HepG2 (cell line): ENCODE measurements around the gene TLCD3B. TPM values are rescaled to one million over a fixed set of nuclear protein-coding genes. Genes with fewer than 3 reads are reported as not detected.

Source experiments
- ARNT ChIP-seq: fragments of 450-650 bp; IDR thresholded peaks from 2 replicates; pipeline ENCODE4 v1.6.1; 2017
- CBFB ChIP-seq: sonication (generic); formaldehyde crosslinking; IDR thresholded peaks from 2 replicates; pipeline ENCODE4 v1.4.0; 2020; ENCODE audit warnings: missing genetic modification reagents
- GTF2F1 ChIP-seq: fragments of 150-350 bp; IDR thresholded peaks from 2 replicates; pipeline ENCODE4 v1.6.1; 2014; ENCODE audit warnings: low read length
- GZF1 ChIP-seq: sonication (generic); formaldehyde crosslinking; IDR thresholded peaks from 2 replicates; pipeline ENCODE4 v1.5.1; 2020; ENCODE audit warnings: mild to moderate bottlenecking, missing genetic modification reagents
- KAT7 ChIP-seq: IDR thresholded peaks from 2 replicates; pipeline ENCODE4 v1.6.1; 2018; ENCODE audit warnings: borderline replicate concordance, missing compliant biosample characterization
- SALL1 ChIP-seq: sonication (generic); formaldehyde crosslinking; IDR thresholded peaks from 2 replicates; pipeline ENCODE4 v1.8.0; 2022; ENCODE audit warnings: mild to moderate bottlenecking, missing genetic modification reagents
- SMC3 ChIP-seq: IDR thresholded peaks from 2 replicates; pipeline ENCODE4 v1.6.1; 2011; ENCODE audit warnings: low read length, improper control_type of control experiment
- ZKSCAN1 ChIP-seq: fragments of 150-350 bp; IDR thresholded peaks from 2 replicates; pipeline ENCODE4 v1.6.1; 2014; ENCODE audit warnings: low read length
- ZMYM4 ChIP-seq: sonication (generic); formaldehyde crosslinking; IDR thresholded peaks from 2 replicates; pipeline ENCODE4 v1.8.1; 2023; ENCODE audit warnings: mild to moderate bottlenecking, missing genetic modification reagents
- ZNF225 ChIP-seq: sonication (generic); formaldehyde crosslinking; IDR thresholded peaks from 2 replicates; pipeline ENCODE4 v1.4.0; 2020; ENCODE audit warnings: mild to moderate bottlenecking, missing genetic modification reagents
- ZNF432 ChIP-seq: sonication (generic); formaldehyde crosslinking; IDR thresholded peaks from 2 replicates; pipeline ENCODE4 v1.5.0; 2020; ENCODE audit warnings: missing genetic modification reagents, mild to moderate bottlenecking, borderline replicate concordance
- polyA plus RNA-seq, 8 experiments: library from polyadenylated mRNA; depleted of rRNA in 3 of 8; stranded (reverse) in 7 of 8; unstranded in 1 of 8; fragments of >200 nt; fragmentation: Illumina TruSeq in 4 of 8; extraction: Trizol in 4 of 8; gene quantifications; 2 replicates each; pipeline versions ENCODE4 v1.2.1 to v1.2.3, GENCODE V29; 2011 to 2016; ENCODE audit warnings: low read depth in 4 of 8, missing spikeins in 1 of 8, mixed read lengths in 1 of 8; ENCODE audit not compliant: insufficient read depth in 1 of 8
- total RNA-seq, 5 experiments: library from RNA; depleted of rRNA; stranded (reverse); fragments of >200 nt; fragmentation: Illumina TruSeq; extraction: Trizol; gene quantifications; 2 replicates each; pipeline ENCODE4 v1.2.3, GENCODE V29; 2016; ENCODE audit warnings: low read depth in 1 of 5
- TF ChIP-seq, protein P1 (sequence below): sonication (generic); formaldehyde crosslinking; IDR thresholded peaks from 2 replicates; pipeline ENCODE4 v1.4.0; 2020; ENCODE audit warnings: missing genetic modification reagents
- TF ChIP-seq, protein P2 (sequence below): sonication (generic); formaldehyde crosslinking; conservative IDR thresholded peaks from 2 replicates; pipeline ENCODE4 v1.8.0; 2022; ENCODE audit warnings: low read depth, missing genetic modification reagents
- TF ChIP-seq, protein P3 (sequence below): sonication (generic); formaldehyde crosslinking; IDR thresholded peaks from 2 replicates; pipeline ENCODE4 v1.4.0; 2020; ENCODE audit warnings: missing genetic modification reagents, borderline replicate concordance
- TF ChIP-seq, protein P4 (sequence below): sonication (generic); formaldehyde crosslinking; IDR thresholded peaks from 2 replicates; pipeline ENCODE4 v1.4.0; 2020; ENCODE audit warnings: mild to moderate bottlenecking, missing genetic modification reagents
- TF ChIP-seq, protein P5 (sequence below): sonication (generic); formaldehyde crosslinking; IDR thresholded peaks from 2 replicates; pipeline ENCODE4 v1.4.0; 2020; ENCODE audit warnings: missing genetic modification reagents, mild to moderate bottlenecking, borderline replicate concordance

The TLCD3B gene
- total and polyA plus RNA-seq, 2 of the 13 experiments (the other 11 are each of a cell fraction or from before 2014, with no cell fraction given): not detected

DNA sequence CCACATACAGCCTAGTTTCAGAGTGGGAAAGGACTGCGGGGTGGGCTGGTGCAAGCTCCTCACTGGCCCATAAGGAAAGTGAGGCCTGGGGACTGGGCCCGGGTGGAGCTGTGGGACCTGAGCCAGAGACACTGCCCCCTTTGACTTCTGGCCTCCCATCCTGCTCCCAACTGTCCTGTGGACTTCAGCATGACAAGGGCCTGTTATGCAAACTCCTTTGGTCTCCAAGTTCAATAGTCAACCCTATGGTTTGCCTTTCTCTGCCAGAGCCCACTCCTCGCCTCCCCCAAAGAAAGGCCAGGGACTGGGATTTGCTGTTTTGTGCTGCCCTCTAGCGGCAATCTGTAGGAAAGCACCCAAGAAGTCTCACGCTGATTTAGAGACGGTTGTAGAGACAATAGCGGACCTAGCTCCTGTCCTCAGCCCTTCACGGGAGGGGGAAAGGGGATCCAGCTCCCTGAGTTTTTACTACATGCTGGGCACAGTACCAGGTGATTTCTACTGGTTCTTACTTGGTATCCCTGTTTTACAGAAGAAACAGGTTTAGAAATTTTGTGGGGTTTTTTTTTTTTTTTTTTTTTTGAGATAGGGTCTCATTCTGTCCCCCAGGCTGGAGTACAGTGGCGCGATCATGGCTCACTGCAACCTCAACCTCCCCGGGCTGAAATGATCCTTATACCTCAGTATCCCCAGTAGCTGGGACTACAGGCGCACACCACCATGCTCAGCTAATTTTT lies 1.2 kb upstream of the TLCD3B start (continued):
- TF ChIP-seq, protein P1, sequence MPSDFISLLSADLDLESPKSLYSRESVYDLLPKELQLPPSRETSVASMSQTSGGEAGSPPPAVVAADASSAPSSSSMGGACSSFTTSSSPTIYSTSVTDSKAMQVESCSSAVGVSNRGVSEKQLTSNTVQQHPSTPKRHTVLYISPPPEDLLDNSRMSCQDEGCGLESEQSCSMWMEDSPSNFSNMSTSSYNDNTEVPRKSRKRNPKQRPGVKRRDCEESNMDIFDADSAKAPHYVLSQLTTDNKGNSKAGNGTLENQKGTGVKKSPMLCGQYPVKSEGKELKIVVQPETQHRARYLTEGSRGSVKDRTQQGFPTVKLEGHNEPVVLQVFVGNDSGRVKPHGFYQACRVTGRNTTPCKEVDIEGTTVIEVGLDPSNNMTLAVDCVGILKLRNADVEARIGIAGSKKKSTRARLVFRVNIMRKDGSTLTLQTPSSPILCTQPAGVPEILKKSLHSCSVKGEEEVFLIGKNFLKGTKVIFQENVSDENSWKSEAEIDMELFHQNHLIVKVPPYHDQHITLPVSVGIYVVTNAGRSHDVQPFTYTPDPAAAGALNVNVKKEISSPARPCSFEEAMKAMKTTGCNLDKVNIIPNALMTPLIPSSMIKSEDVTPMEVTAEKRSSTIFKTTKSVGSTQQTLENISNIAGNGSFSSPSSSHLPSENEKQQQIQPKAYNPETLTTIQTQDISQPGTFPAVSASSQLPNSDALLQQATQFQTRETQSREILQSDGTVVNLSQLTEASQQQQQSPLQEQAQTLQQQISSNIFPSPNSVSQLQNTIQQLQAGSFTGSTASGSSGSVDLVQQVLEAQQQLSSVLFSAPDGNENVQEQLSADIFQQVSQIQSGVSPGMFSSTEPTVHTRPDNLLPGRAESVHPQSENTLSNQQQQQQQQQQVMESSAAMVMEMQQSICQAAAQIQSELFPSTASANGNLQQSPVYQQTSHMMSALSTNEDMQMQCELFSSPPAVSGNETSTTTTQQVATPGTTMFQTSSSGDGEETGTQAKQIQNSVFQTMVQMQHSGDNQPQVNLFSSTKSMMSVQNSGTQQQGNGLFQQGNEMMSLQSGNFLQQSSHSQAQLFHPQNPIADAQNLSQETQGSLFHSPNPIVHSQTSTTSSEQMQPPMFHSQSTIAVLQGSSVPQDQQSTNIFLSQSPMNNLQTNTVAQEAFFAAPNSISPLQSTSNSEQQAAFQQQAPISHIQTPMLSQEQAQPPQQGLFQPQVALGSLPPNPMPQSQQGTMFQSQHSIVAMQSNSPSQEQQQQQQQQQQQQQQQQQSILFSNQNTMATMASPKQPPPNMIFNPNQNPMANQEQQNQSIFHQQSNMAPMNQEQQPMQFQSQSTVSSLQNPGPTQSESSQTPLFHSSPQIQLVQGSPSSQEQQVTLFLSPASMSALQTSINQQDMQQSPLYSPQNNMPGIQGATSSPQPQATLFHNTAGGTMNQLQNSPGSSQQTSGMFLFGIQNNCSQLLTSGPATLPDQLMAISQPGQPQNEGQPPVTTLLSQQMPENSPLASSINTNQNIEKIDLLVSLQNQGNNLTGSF (CRISPR knock-in tag): no peak
- peak; percentile 22; the same call in 1 of the 2 replicates for TF ChIP-seq ZMYM4 (CRISPR knock-in tag)
- no peak for TF ChIP-seq KAT7 (CRISPR knock-in tag)
- peak; percentile 87 for TF ChIP-seq SMC3
- TF ChIP-seq GTF2F1: no peak
- no peak for TF ChIP-seq ZKSCAN1
- no peak for TF ChIP-seq ARNT
- TF ChIP-seq ZNF225 (CRISPR knock-in tag): no peak
- peak; percentile 38; the same call in 1 of the 2 replicates for TF ChIP-seq SALL1 (CRISPR knock-in tag)
- peak; percentile 79; the same call in 1 of the 2 replicates for TF ChIP-seq GZF1 (CRISPR knock-in tag)
- TF ChIP-seq, protein P2, sequence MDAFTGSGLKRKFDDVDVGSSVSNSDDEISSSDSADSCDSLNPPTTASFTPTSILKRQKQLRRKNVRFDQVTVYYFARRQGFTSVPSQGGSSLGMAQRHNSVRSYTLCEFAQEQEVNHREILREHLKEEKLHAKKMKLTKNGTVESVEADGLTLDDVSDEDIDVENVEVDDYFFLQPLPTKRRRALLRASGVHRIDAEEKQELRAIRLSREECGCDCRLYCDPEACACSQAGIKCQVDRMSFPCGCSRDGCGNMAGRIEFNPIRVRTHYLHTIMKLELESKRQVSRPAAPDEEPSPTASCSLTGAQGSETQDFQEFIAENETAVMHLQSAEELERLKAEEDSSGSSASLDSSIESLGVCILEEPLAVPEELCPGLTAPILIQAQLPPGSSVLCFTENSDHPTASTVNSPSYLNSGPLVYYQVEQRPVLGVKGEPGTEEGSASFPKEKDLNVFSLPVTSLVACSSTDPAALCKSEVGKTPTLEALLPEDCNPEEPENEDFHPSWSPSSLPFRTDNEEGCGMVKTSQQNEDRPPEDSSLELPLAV (CRISPR knock-in tag): no peak
- TF ChIP-seq, protein P3, sequence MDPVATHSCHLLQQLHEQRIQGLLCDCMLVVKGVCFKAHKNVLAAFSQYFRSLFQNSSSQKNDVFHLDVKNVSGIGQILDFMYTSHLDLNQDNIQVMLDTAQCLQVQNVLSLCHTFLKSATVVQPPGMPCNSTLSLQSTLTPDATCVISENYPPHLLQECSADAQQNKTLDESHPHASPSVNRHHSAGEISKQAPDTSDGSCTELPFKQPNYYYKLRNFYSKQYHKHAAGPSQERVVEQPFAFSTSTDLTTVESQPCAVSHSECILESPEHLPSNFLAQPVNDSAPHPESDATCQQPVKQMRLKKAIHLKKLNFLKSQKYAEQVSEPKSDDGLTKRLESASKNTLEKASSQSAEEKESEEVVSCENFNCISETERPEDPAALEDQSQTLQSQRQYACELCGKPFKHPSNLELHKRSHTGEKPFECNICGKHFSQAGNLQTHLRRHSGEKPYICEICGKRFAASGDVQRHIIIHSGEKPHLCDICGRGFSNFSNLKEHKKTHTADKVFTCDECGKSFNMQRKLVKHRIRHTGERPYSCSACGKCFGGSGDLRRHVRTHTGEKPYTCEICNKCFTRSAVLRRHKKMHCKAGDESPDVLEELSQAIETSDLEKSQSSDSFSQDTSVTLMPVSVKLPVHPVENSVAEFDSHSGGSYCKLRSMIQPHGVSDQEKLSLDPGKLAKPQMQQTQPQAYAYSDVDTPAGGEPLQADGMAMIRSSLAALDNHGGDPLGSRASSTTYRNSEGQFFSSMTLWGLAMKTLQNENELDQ: no peak
- TF ChIP-seq, protein P4, sequence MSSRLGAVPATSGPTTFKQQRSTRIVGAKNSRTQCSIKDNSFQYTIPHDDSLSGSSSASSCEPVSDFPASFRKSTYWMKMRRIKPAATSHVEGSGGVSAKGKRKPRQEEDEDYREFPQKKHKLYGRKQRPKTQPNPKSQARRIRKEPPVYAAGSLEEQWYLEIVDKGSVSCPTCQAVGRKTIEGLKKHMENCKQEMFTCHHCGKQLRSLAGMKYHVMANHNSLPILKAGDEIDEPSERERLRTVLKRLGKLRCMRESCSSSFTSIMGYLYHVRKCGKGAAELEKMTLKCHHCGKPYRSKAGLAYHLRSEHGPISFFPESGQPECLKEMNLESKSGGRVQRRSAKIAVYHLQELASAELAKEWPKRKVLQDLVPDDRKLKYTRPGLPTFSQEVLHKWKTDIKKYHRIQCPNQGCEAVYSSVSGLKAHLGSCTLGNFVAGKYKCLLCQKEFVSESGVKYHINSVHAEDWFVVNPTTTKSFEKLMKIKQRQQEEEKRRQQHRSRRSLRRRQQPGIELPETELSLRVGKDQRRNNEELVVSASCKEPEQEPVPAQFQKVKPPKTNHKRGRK (CRISPR knock-in tag): no peak
- TF ChIP-seq ZNF432 (CRISPR knock-in tag): no peak
- TF ChIP-seq, protein P5, sequence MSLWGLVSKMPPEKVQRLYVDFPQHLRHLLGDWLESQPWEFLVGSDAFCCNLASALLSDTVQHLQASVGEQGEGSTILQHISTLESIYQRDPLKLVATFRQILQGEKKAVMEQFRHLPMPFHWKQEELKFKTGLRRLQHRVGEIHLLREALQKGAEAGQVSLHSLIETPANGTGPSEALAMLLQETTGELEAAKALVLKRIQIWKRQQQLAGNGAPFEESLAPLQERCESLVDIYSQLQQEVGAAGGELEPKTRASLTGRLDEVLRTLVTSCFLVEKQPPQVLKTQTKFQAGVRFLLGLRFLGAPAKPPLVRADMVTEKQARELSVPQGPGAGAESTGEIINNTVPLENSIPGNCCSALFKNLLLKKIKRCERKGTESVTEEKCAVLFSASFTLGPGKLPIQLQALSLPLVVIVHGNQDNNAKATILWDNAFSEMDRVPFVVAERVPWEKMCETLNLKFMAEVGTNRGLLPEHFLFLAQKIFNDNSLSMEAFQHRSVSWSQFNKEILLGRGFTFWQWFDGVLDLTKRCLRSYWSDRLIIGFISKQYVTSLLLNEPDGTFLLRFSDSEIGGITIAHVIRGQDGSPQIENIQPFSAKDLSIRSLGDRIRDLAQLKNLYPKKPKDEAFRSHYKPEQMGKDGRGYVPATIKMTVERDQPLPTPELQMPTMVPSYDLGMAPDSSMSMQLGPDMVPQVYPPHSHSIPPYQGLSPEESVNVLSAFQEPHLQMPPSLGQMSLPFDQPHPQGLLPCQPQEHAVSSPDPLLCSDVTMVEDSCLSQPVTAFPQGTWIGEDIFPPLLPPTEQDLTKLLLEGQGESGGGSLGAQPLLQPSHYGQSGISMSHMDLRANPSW: no peak
- no peak for TF ChIP-seq CBFB (CRISPR knock-in tag)
